PC-9 (cell line): ENCODE results near the gene SEMA3E. TPM values are rescaled to one million over a fixed set of nuclear protein-coding genes. Genes with fewer than 3 reads are reported as not detected.

ENCODE experiments used
- BruUV-seq: library from RNA; stranded (reverse); fragments of 400-500 nt; replicated peaks from 2 replicates; lab custom pipeline; 2021; lab: Mats Ljungman, UMichigan
- CTCF ChIA-PET: fragments of 300-600 bp; sonication (Branson Sonifier 250); formaldehyde crosslinking; loops from one replicate; lab custom pipeline; 2022; ENCODE audit warnings: antibody characterized with exemption; lab: Charles Lee
- POLR2A ChIA-PET: fragments of 300-600 bp; sonication (Branson Sonifier 250); formaldehyde crosslinking; loops from one replicate; lab custom pipeline; 2022; ENCODE audit warnings: antibody characterized with exemption; ENCODE audit not compliant: unreplicated experiment; lab: Charles Lee
- DNase-seq, 2 experiments: peaks; one replicate each; pipeline versions ENCODE4 v3.0.0 to v3.0.0-alpha.2; 2015 to 2022; ENCODE audit warnings: mixed read lengths in 1 of 2
- H2AFZ ChIP-seq: fragments of 200-600 bp; sonication (generic); 2 replicates; pipeline ENCODE4 v1.8.1; 2017; ENCODE audit warnings: antibody characterized with exemption
- H3F3A ChIP-seq: fragments of 200-600 bp; sonication (generic); 2 replicates; pipeline ENCODE4 v1.8.1; 2017; ENCODE audit warnings: antibody characterized with exemption, mild to moderate bottlenecking, low read depth; ENCODE audit not compliant: insufficient read depth
- H3K27ac ChIP-seq: fragments of 200-600 bp; sonication (generic); 2 replicates; pipeline ENCODE4 v1.6.1; 2016; ENCODE audit warnings: mixed run types
- H3K27me3 ChIP-seq: fragments of 200-600 bp; sonication (generic); 2 replicates; pipeline ENCODE4 v1.6.1; 2016; ENCODE audit warnings: low read depth, mixed run types; ENCODE audit not compliant: insufficient read depth
- H3K36me3 ChIP-seq: fragments of 200-600 bp; sonication (generic); 2 replicates; pipeline ENCODE4 v1.6.1; 2016; ENCODE audit warnings: low read depth, mixed run types
- H3K4me1 ChIP-seq: fragments of 200-600 bp; sonication (generic); replicated peaks from 2 replicates; pipeline ENCODE4 v1.6.1; 2016; ENCODE audit warnings: mixed run types; ENCODE audit not compliant: insufficient read depth
- H3K4me2 ChIP-seq: fragments of 200-600 bp; sonication (generic); 2 replicates; pipeline ENCODE4 v1.6.1; 2017; ENCODE audit warnings: mixed run types
- H3K4me3 ChIP-seq: fragments of 200-600 bp; sonication (generic); 2 replicates; pipeline ENCODE4 v1.6.1; 2016; ENCODE audit warnings: mixed run types
- H3K79me2 ChIP-seq: fragments of 200-600 bp; sonication (generic); 2 replicates; pipeline ENCODE4 v1.6.1; 2017; ENCODE audit warnings: low read depth, mixed run types
- H3K9me2 ChIP-seq: fragments of 200-600 bp; sonication (generic); 2 replicates; pipeline ENCODE4 v1.8.1; 2017; ENCODE audit warnings: mild to moderate bottlenecking; ENCODE audit not compliant: insufficient read depth
- H3K9me3 ChIP-seq: fragments of 200-600 bp; sonication (generic); 2 replicates; pipeline ENCODE4 v1.8.1; 2016; ENCODE audit warnings: low read depth; ENCODE audit not compliant: insufficient read depth
- H4K20me1 ChIP-seq: fragments of 200-600 bp; sonication (generic); 2 replicates; pipeline ENCODE4 v1.8.1; 2017; ENCODE audit not compliant: insufficient read depth
- EZH2 ChIP-seq: fragments of 200-600 bp; sonication (generic); IDR thresholded peaks from 2 replicates; pipeline ENCODE4 v1.8.0; 2017; ENCODE audit warnings: antibody characterized with exemption, low read depth
- intact Hi-C: fragments of 100-400 bp; cut with micrococcal nuclease; formaldehyde crosslinking; loops from one replicate; pipeline ENCODE4 v1.10.0; 2022; ENCODE audit not compliant: unreplicated experiment
- total RNA-seq: library from RNA; stranded (reverse); gene quantifications from 2 replicates; pipeline ENCODE4 v1.2.3, GENCODE V29; 2021
- TF ChIP-seq, protein P1 (sequence below): fragments of 200-600 bp; sonication (generic); conservative IDR thresholded peaks from 2 replicates; pipeline ENCODE4 v1.6.1; 2017; ENCODE audit warnings: mixed run types, antibody characterized with exemption, mild to moderate bottlenecking, moderate library complexity

The SEMA3E gene
- total RNA-seq, 1 experiment from 2014 or later: 2.1 TPM

DNA sequence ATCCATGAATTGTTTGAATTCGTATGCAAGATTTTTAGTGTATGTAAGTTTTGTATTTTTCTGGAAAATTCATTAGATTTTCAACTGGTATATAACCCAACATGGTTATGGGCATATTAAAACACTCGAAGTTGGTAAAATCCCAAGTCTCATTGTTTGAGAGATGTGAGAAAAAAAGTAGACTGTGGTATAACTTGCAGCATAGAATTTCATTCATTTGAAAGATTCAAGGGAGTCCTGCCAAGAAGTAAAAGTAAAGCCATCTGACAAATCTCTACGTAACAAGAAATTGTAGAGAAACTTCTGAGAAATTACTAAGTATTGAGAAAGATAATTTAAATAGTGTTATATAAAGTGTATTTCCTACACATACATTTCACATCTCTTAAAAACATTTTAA lies 40.2 kb downstream of the SEMA3E start:
- Histone ChIP-seq H3K79me2 (no peaks in the 10 kb centered on the region), H3K9me3 (0 out of 2 replicates have a peak, but pooled peaks cover 1% of the 10 kb centered on the region), H3K4me3 (no peak overlapping the region), H3K27me3 (no peaks in the 10 kb centered on the region), H3K36me3 (no peaks in the 10 kb centered on the region), H3F3A (no peaks in the 10 kb centered on the region), H3K27ac (no peak overlapping the region), H4K20me1 (no peaks in the 10 kb centered on the region), H3K4me1 (no peaks in the 10 kb centered on the region), H2AFZ (no peak overlapping the region), H3K9me2 (no peaks in the 10 kb centered on the region), H3K4me2 (no peak overlapping the region)
- intact Hi-C loops: no loop called here
- ChIA-PET POLR2A (no interaction called here), CTCF (no interaction called here)
- no TSS peak for BruUV-seq
- TF ChIP-seq, protein P1, sequence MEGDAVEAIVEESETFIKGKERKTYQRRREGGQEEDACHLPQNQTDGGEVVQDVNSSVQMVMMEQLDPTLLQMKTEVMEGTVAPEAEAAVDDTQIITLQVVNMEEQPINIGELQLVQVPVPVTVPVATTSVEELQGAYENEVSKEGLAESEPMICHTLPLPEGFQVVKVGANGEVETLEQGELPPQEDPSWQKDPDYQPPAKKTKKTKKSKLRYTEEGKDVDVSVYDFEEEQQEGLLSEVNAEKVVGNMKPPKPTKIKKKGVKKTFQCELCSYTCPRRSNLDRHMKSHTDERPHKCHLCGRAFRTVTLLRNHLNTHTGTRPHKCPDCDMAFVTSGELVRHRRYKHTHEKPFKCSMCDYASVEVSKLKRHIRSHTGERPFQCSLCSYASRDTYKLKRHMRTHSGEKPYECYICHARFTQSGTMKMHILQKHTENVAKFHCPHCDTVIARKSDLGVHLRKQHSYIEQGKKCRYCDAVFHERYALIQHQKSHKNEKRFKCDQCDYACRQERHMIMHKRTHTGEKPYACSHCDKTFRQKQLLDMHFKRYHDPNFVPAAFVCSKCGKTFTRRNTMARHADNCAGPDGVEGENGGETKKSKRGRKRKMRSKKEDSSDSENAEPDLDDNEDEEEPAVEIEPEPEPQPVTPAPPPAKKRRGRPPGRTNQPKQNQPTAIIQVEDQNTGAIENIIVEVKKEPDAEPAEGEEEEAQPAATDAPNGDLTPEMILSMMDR: no peak
- no peak for TF ChIP-seq EZH2
- no peak for DNase-seq

DNA sequence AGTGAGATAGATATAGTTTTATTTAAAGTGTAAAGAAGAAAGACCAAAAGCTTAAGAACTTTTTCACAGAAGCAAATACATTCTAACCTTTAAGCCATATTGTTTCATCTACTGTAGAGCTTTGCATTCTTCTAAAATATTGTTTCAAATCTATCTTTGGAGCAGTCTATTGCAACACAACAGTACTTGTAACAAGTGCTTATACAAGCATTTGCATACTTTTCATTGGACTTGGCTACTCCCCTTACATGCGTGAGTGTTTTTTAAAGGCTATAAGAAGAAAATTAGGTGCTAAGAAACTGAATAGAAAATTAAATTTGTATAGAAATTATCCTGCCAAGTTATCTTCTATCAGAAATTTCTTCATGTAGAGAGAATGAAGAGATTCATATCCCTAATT lies 45.3 kb downstream of the SEMA3E start:
- ChIA-PET POLR2A (no interaction called here), CTCF (no interaction called here)
- Histone ChIP-seq H3K79me2 (no peaks in the 10 kb centered on the region), H3F3A (no peaks in the 10 kb centered on the region), H3K36me3 (no peaks in the 10 kb centered on the region), H3K9me2 (no peaks in the 10 kb centered on the region), H4K20me1 (no peaks in the 10 kb centered on the region), H3K4me2 (no peak overlapping the region), H3K4me1 (no peaks in the 10 kb centered on the region), H3K27ac (no peak overlapping the region), H3K4me3 (no peak overlapping the region), H3K27me3 (no peaks in the 10 kb centered on the region), H3K9me3 (no peaks in the 10 kb centered on the region; the same call in 1 of the 2 replicates), H2AFZ (no peak overlapping the region)
- intact Hi-C loops: no loop called here
- TF ChIP-seq, protein P1: no peak
- no peak for TF ChIP-seq EZH2
- no peak for DNase-seq
- no TSS peak for BruUV-seq

DNA sequence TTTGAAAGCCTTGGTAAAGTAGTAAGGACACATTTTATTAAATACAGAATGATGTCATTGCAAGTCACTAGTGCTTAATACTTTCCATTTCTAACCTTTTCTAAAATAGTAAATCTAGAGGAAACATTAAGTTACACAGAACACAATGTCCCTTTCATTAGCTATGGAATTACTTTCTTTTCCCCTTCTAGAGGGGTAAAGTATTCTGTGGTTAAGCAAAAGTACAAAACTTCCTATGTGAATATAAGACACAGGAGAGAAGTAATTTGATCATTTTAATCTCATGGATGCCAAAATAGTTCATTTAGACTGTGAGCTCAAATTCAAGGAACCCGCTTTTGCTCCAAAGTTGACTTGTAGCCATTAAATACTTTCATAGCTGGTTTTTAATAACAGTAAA lies 49.8 kb downstream of the SEMA3E start:
- Histone ChIP-seq H3K36me3 (no peaks in the 10 kb centered on the region), H3F3A (no peaks in the 10 kb centered on the region), H3K79me2 (no peaks in the 10 kb centered on the region), H3K4me3 (no peak overlapping the region), H2AFZ (no peak overlapping the region), H4K20me1 (no peaks in the 10 kb centered on the region), H3K9me3 (no peaks in the 10 kb centered on the region; the same call in 1 of the 2 replicates), H3K27ac (no peak overlapping the region), H3K4me1 (no peaks in the 10 kb centered on the region), H3K4me2 (no peak overlapping the region), H3K27me3 (no peaks in the 10 kb centered on the region), H3K9me2 (no peaks in the 10 kb centered on the region)
- ChIA-PET CTCF (interaction anchor here (0.6 kb wide), 1 partner anchor 32 kb away, joined by 3 read pairs; no protein-coding TSS in a partner anchor), POLR2A (no interaction called here)
- intact Hi-C loops: no loop called here
- TF ChIP-seq, protein P1: no peak
- TF ChIP-seq EZH2: no peak
- BruUV-seq: no TSS peak
- no peak for DNase-seq
